T-helper 2 cell (primary cell): ENCODE data around the gene WDSUB1.

ENCODE experiments used
- DNase-seq, 5 experiments: peaks; one replicate each; pipeline versions ENCODE4 v3.0.0 to v3.0.0-alpha.2; 2012 to 2022

WDSUB1 gene

DNA sequence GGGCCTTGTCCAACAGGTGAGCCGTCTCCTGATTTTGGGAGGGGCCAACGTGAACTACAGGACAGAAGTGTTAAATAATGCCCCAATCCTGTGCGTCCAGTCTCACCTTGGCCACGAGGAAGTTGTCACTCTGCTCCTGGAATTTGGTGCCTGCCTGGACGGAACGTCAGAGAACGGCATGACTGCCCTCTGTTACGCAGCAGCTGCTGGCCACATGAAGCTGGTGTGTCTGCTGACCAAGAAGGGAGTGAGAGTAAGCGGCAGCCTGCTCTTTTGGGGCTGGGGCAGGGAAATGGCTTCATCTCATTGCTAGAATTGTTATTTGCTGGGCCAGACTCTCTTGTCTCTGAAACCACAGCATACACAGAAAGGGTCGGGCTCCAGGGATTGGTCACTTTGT lies 92.3 kb downstream of the WDSUB1 start:
- DNase-seq = no peak

DNA sequence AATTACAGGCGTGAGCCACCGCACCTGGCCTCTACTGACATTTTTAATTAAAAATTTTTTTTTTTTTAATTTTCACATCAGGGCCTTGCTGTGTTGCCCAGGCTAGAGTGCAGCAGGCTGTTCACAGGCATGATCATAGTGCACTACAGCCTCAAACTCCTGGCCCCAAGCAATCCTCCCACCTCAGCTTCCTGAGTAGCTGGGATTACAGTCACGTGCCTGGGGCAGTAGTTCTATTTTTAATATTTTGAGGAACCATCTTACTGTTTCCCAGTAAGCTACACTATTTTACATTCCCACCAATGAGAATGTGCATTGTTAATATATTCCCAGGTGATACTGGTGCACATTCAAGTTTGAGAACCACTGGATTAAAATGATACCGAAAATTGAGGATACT lies 92.7 kb downstream of the WDSUB1 start:
- DNase-seq = no peak

- no peak for DNase-seq
Measured at GRCh38 chr2:159192371-159192918, 94.1 kb downstream of the WDSUB1 start.

GRCh38 chr2:159188449-159188848 lies 98.1 kb downstream of the WDSUB1 start:
- no peak for DNase-seq

DNA sequence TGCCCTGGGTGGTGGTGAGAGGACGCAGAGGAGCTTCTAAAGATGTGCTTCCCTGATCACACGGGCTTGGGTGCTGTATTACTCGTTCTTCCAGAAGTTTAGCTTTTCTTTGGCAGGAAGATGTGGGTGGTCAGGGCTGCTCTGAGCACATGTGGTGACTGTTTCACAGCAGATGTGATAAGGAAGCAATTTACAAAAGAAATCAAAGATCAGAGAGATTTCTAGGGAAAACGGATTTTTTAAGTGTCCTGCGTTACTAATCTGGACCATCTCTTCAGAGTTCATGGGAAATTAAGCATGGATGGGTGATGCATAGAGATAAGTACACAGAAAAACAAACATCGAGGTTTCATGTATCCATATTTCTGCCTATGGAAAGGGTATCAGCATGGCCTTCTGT lies 99.4 kb downstream of the WDSUB1 start:
- no peak for DNase-seq

GRCh38 chr2:159186462-159186861 lies 100.0 kb downstream of the WDSUB1 start:
- no peak for DNase-seq
